Measurements from ENCODE around the gene ANKS3.
A peak's percentile ranks its signal among the peaks of the same experiment; 100 is the strongest.

Gene ANKS3

GRCh38 chr16:4666537-4667202 lies 67.4 kb downstream of the ANKS3 start:
- no peak for TF ChIP-seq CTCF (IDR thresholded peaks at IDR 0.05; ENCODE audit: insufficient read depth, low read depth, low read length, missing control alignments)
- no peak overlapping the region for H3K4me3 ChIP-seq (ENCODE audit: low read depth, low read length)
- no peak for DNase-seq (ENCODE audit: low read depth)

- DNase-seq (ENCODE audit: low read depth): peak; percentile 37
- no peak for TF ChIP-seq CTCF (IDR thresholded peaks at IDR 0.05; ENCODE audit: insufficient read depth, low read depth, low read length, missing control alignments)
- H3K4me3 ChIP-seq (ENCODE audit: low read depth, low read length): no peak overlapping the region
Measured at GRCh38 chr16:4664538-4665418, 69.3 kb downstream of the ANKS3 start.

- H3K4me3 ChIP-seq (ENCODE audit: low read depth, low read length): no peak overlapping the region
- no peak for TF ChIP-seq CTCF (IDR thresholded peaks at IDR 0.05; ENCODE audit: insufficient read depth, low read depth, low read length, missing control alignments)
- no peak for DNase-seq (ENCODE audit: low read depth)
Measured at GRCh38 chr16:4663777-4664465, 70.2 kb downstream of the ANKS3 start.

- TF ChIP-seq CTCF (IDR thresholded peaks at IDR 0.05; ENCODE audit: insufficient read depth, low read depth, low read length, missing control alignments): no peak
- DNase-seq (ENCODE audit: low read depth): no peak
- H3K4me3 ChIP-seq (ENCODE audit: low read depth, low read length): no peak overlapping the region
Measured at GRCh38 chr16:4663465-4663776, 70.7 kb downstream of the ANKS3 start.

GRCh38 chr16:4661661-4662060 lies 72.4 kb downstream of the ANKS3 start:
- TF ChIP-seq CTCF (IDR thresholded peaks at IDR 0.05; ENCODE audit: insufficient read depth, low read depth, low read length, missing control alignments): no peak
- no peak for DNase-seq (ENCODE audit: low read depth)
- H3K4me3 ChIP-seq (ENCODE audit: low read depth, low read length): no peak overlapping the region

- no peak for TF ChIP-seq CTCF (IDR thresholded peaks at IDR 0.05; ENCODE audit: insufficient read depth, low read depth, low read length, missing control alignments)
- DNase-seq (ENCODE audit: low read depth): no peak
- no peak overlapping the region for H3K4me3 ChIP-seq (ENCODE audit: low read depth, low read length)
Measured at GRCh38 chr16:4660454-4661007, 73.5 kb downstream of the ANKS3 start.
